ENCODE results near the gene UST.

DNA sequence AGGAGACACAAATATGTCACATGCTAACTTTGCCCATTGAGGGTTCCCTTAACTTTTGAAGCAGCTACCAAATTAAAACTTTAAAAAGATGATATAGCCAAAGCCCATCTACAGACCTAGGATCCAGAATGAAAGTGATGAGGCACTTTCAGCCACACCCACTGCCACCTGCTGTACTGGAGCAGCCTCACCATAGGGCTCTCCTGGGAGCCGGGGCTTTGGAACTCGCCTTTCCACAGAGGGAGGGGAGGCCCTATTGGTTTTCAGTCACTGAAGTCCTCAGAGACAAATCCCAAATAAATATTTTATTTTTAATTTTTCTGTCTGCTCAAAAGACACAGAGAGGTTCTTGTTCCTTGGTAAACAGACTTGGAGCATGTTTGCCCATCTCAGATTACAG lies 332.6 kb downstream of the UST start:
- TF ChIP-seq CTCF (IDR thresholded peaks at IDR 0.05; ENCODE audit: poor library complexity, severe bottlenecking) (no peak), REST (IDR thresholded peaks at IDR 0.05; ENCODE audit: borderline replicate concordance) (no peak), EZH2 (IDR thresholded peaks at IDR 0.05; ENCODE audit: borderline replicate concordance, insufficient read depth, low read length, poor library complexity, severe bottlenecking) (no peak), EP300 (conservative IDR thresholded peaks at IDR 0.05; ENCODE audit: poor library complexity, severe bottlenecking) (no peak), TAF1 (IDR thresholded peaks at IDR 0.05; ENCODE audit: low read depth) (no peak)
